GM12874 (cell line): Measurements from ENCODE around the gene GPR141.

ENCODE experiments used
- TF ChIP-seq, protein P1 (sequence below): IDR thresholded peaks from 2 replicates; pipeline ENCODE4 v1.5.1; 2011; ENCODE audit warnings: low read depth, mild to moderate bottlenecking, control low read depth, low read length, moderate library complexity; ENCODE audit not compliant: insufficient read depth

GPR141 gene

GRCh38 chr7:37657816-37658215, 25.8 kb upstream of the GPR141 start:
- TF ChIP-seq, protein P1, sequence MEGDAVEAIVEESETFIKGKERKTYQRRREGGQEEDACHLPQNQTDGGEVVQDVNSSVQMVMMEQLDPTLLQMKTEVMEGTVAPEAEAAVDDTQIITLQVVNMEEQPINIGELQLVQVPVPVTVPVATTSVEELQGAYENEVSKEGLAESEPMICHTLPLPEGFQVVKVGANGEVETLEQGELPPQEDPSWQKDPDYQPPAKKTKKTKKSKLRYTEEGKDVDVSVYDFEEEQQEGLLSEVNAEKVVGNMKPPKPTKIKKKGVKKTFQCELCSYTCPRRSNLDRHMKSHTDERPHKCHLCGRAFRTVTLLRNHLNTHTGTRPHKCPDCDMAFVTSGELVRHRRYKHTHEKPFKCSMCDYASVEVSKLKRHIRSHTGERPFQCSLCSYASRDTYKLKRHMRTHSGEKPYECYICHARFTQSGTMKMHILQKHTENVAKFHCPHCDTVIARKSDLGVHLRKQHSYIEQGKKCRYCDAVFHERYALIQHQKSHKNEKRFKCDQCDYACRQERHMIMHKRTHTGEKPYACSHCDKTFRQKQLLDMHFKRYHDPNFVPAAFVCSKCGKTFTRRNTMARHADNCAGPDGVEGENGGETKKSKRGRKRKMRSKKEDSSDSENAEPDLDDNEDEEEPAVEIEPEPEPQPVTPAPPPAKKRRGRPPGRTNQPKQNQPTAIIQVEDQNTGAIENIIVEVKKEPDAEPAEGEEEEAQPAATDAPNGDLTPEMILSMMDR, result no peak

DNA sequence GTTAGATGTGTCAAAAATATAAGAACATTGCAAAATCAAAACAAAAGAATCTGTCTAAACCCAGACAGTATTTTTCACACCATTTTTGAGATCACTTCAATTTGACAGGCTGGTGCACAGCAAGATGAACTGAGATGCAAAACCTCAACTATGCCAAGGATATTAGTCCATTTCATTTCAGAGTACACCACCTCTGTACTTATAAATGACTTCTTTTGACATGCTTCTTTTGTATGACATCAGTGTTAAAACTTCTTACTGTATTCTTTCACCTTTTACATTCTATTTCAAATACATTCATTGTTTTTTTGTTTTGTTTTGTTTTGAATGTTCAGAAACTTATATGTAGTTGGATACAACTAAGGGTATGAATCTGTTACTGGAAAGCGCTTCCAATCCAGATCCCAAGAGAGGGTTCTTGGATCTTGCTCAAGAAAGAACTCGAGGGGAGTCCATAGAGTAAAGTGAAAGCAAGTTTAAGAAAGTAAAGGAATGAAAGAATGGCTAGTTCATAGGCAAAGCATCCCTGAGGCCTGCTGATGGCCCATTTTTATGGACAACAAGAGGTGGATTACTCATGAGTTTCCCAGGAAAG, 23.5 kb upstream of the GPR141 start:
- TF ChIP-seq, protein P1, result no peak

GRCh38 chr7:37660614-37661013, 23.0 kb upstream of the GPR141 start:
- TF ChIP-seq, protein P1, result no peak

GRCh38 chr7:37663693-37664092, 19.9 kb upstream of the GPR141 start:
- TF ChIP-seq, protein P1, result no peak

DNA sequence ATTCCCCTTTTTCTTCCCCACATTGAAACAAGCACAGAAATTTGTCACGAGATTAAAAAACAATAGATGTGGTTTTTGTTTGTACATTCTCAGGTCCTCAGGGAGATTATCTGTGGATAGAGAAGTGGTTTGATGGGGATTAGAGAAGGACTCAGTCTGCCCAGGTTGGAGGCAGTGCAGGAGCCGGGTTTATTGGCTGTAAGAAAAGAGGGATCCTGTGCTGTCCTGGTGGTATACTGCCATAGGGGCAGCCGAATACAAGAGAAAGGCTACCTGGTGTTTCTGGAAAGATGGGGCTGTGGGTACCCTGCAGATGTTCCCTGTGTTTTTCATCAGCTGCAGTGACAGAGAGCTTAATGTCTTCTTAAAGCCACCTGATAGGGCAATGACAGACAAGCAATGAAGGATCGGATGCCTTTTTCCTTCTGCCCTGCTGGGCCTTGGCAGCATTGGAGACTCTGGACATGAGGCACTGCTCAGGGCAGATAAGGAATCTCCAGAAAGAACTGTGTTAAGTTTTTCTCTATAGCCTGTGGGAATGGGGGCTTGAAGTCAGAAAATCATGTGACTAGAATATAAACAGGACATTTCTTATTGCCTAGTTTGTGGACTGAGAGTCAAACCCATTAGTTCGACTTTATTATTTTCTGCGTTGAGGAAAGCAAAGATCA, 18.1 kb upstream of the GPR141 start:
- TF ChIP-seq, protein P1, result no peak

DNA sequence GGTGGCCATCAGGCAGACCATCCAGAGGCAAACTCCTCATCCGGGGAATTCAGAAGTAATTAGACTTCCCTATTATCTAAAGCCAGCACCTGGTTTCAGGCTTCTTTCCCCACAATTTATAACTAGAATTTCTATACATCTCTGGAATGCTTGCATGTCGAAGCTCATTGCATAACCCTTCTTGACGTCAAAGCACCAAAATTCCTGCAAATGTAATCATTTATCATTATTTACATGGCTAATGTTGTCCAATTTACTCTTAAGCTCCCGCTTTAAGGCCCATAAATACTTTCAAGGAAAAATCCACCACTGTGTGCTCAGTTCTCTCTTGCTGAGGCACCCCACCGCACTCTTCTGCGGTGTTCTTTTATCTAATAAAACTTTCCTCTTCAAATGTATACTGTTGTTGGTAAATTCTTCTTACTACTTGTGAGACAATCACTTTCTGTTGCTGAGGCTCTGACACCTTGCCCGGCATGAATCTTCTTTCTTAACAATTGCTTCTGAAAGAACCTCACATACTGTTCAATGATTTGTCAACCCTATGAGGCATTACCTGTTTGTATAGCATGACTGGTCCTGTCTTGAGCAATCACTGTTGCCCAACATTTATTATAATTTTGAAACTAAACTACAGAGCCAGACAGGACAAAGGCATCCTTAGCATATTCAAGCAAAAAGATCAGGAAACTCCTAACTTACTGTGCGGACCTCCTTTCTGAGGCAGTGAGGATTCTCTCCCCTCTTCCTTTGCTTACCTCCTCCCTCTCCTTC, 17.4 kb upstream of the GPR141 start:
- TF ChIP-seq, protein P1, result no peak

- TF ChIP-seq, protein P1, result no peak
Observed at GRCh38 chr7:37669818-37670217, 13.7 kb upstream of the GPR141 start.
